Chondrocyte (in vitro differentiated cells): ENCODE measurements around the gene OPRL1. TPM values are rescaled to one million over a fixed set of nuclear protein-coding genes. Genes with fewer than 3 reads are reported as not detected.

Source experiments
- DNase-seq: peaks from one replicate; pipeline ENCODE4 v3.0.0; 2021; ENCODE audit warnings: mixed read lengths, low spot score
- H3K27ac Mint-ChIP-seq: one replicate; pipeline ENCODE4 v1.8.0; 2021; ENCODE audit warnings: mild to moderate bottlenecking, moderate library complexity, mixed read lengths; ENCODE audit not compliant: unreplicated experiment
- H3K27me3 Mint-ChIP-seq: 2 replicates; pipeline ENCODE4 v1.8.0; 2021; ENCODE audit warnings: low read depth, mixed read lengths
- H3K36me3 Mint-ChIP-seq: 2 replicates; pipeline ENCODE4 v1.8.0; 2021; ENCODE audit warnings: low read depth, mixed read lengths
- H3K4me1 Mint-ChIP-seq: 2 replicates; pipeline ENCODE4 v1.8.0; 2021; ENCODE audit warnings: low read depth, mild to moderate bottlenecking, mixed read lengths
- H3K4me3 Mint-ChIP-seq: one replicate; pipeline ENCODE4 v1.8.0; 2021; ENCODE audit warnings: mild to moderate bottlenecking, moderate library complexity, mixed read lengths; ENCODE audit not compliant: unreplicated experiment
- H3K9me3 Mint-ChIP-seq: 2 replicates; pipeline ENCODE4 v1.8.0; 2021; ENCODE audit warnings: low read depth, mixed read lengths
- CTCF ChIP-seq: fragments of 200-600 bp; sonication (generic); IDR thresholded peaks from 2 replicates; pipeline ENCODE4 v1.5.0; 2021; ENCODE audit warnings: antibody characterized with exemption, mild to moderate bottlenecking, moderate library complexity
- total RNA-seq: library from RNA; stranded (reverse); gene quantifications from 3 replicates; pipeline ENCODE4 v1.2.1, GENCODE V29; 2021

OPRL1 gene
- total RNA-seq, 1 donor from 2014 or later, result 3.2 TPM

DNA sequence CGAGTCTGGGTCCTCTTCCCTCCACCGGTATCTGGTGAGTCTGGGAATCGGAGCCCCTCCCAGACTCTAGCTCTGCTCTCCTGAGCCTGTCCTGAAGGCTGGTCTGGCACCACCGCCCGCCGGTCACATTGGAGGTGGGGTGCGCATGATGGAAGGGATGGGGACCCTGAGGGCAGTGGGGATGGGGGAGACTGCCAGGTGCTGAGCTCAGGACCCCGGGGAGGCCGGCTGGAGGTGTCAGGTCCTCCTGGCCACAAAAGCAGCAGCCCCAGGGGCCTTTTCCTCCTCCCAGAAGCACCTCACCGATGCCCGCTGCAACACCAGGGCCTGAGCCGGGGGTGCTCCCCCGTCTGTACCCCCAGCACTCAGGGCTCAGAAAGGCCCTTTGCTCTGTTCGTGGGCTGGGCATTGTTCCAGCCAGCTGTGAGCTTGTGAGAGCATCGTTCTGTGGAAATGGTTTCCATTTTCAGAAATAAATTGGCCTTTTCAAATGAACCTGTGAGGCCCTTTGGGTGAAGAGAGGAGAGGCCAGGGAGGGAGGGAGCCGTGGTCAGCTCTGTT, 30.0 kb downstream of the OPRL1 start:
- no peak for TF ChIP-seq CTCF
- no peak overlapping the region for H3K27ac Mint-ChIP-seq

DNA sequence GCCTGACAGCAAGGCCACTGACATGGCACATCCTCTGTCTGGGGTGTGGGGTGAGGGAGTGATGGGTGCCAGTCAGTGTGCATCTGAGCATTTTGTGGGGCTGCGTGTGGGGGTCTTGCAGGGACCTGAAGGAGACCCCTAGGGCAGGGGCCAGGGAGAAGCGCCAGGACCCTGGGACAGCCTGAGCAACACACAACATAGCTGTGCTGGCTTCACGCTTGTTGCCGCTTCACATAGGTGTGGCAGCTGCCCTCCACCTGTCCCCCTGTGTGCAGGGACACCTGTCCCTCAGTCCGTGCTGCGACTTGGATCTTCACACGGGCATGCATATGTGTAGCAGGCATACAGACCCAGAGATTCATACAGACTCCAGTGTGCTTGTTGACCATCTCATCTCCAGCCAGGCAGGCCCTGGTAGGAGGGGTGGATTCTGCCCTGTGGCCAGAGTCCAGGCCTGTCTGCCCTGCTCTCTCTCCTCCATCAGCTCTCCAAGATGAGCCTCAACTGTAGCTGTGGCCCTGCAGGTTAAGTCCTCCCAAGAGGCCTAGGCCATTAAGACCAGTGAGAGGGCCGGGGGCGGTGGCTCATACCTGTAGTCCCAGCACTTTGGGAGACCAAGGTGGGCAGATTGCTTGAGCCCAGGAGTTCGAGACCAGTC, 30.7 kb downstream of the OPRL1 start:
- no peak for TF ChIP-seq CTCF
- Mint-ChIP-seq H3K27me3 (peaks cover 13% of the 10 kb centered on the region), H3K4me1 (no peaks in the 10 kb centered on the region), H3K36me3 (no peaks in the 10 kb centered on the region), H3K27ac (no peak overlapping the region), H3K9me3 (no peaks in the 10 kb centered on the region), H3K4me3 (no peak overlapping the region)
- peak; percentile 77 for DNase-seq

More for the DNA sequence above, 30.0 kb downstream of the OPRL1 start:
- Mint-ChIP-seq H3K4me3 (no peak overlapping the region), H3K36me3 (no peaks in the 10 kb centered on the region), H3K9me3 (no peaks in the 10 kb centered on the region), H3K4me1 (no peaks in the 10 kb centered on the region), H3K27me3 (peaks cover 13% of the 10 kb centered on the region)
- DNase-seq, result peak; percentile 83

GRCh38 chr20:64111841-64112641, 32.2 kb downstream of the OPRL1 start:
- no peak for DNase-seq
- Mint-ChIP-seq H3K27ac (no peak overlapping the region), H3K36me3 (no peaks in the 10 kb centered on the region), H3K27me3 (peaks cover 9% of the 10 kb centered on the region), H3K9me3 (no peaks in the 10 kb centered on the region), H3K4me1 (no peaks in the 10 kb centered on the region), H3K4me3 (no peak overlapping the region)
- TF ChIP-seq CTCF, result no peak

DNA sequence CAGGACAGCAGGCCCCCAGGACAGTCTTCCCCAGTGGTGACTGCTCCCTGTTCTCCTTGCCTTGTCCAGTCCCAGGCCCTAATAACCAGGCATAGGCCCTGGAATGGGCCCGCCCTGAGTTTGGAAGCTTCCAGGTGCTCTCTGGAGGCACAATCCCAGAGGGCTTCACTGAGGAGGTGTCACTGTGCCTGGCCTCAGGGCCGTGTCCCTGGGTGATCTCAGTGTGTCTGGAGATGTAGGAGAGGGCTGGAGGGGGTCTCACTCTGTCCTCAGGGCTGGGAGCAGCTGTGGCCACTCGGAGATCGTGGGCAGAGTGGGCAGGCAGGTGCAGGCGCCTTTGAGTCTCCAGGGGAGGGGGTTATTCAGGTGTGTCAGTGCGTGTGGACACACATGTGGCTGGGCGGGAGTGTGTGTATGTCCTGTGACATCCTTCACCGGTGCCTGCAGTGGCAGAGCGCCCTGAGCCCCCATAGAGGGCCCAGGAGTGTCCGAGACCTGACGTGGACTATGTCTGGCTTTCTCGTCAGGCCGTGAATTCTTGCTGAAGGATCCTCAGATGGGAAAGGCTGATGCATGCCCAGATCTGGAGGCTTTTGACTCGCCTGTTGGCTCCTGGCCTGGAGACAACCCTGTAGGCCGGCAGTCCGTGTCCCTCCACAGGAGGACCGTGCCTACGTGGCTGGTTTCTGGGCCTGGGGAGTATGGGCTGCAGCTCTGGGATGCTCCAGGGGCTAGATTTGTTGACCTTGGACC, 33.0 kb downstream of the OPRL1 start:
- DNase-seq, result peak; percentile 79
- H3K4me1 Mint-ChIP-seq, result no peaks in the 10 kb centered on the region
- no peaks in the 10 kb centered on the region for H3K36me3 Mint-ChIP-seq
- no peak for TF ChIP-seq CTCF
- H3K27me3 Mint-ChIP-seq, result peaks cover 9% of the 10 kb centered on the region
- no peak overlapping the region for H3K4me3 Mint-ChIP-seq
- H3K27ac Mint-ChIP-seq, result no peak overlapping the region
- H3K9me3 Mint-ChIP-seq, result no peaks in the 10 kb centered on the region

GRCh38 chr20:64113444-64113775, 33.5 kb downstream of the OPRL1 start:
- H3K27me3 Mint-ChIP-seq, result peaks cover 4% of the 10 kb centered on the region
- H3K9me3 Mint-ChIP-seq, result no peaks in the 10 kb centered on the region
- no peak overlapping the region for H3K4me3 Mint-ChIP-seq
- H3K27ac Mint-ChIP-seq, result no peak overlapping the region
- H3K4me1 Mint-ChIP-seq, result no peaks in the 10 kb centered on the region
- DNase-seq, result peak; percentile 56
- H3K36me3 Mint-ChIP-seq, result no peaks in the 10 kb centered on the region
- no peak for TF ChIP-seq CTCF
